HEK293 (cell line): ENCODE measurements around the gene AFG1L.

Source experiments
- CTCF ChIA-PET: fragments of 350-600 bp; formaldehyde crosslinking; extraction: SDS; loops from one replicate; lab custom pipeline; 2021; ENCODE audit warnings: antibody characterized with exemption; lab: Yijun Ruan, JAX
- POLR2A ChIA-PET: fragments of 300-600 bp; formaldehyde crosslinking; extraction: SDS; loops from one replicate; lab custom pipeline; 2020; ENCODE audit warnings: antibody characterized with exemption, inconsistent platforms; lab: Yijun Ruan, JAX
- H3K27ac ChIP-seq: fragments of 200-500 bp; sonication (Bioruptor generic); 2 replicates; pipeline ENCODE4 v1.5.1; 2014; ENCODE audit warnings: low read depth, low read length, control low read depth, inconsistent platforms; ENCODE audit errors: extremely low read depth
- H3K36me3 ChIP-seq, 2 experiments: fragments of 200-500 bp in 1 of 2; sonication (Bioruptor generic) in 1 of 2; 1 replicate in 1 of 2; 2 replicates in 1 of 2; pipeline ENCODE4 v1.5.1; 2014 to 2017; ENCODE audit warnings: inconsistent platforms in 2 of 2, low read length in 2 of 2; ENCODE audit not compliant: control insufficient read depth in 2 of 2, insufficient read depth in 1 of 2
- H3K4me1 ChIP-seq: fragments of 200-500 bp; sonication (Bioruptor generic); 2 replicates; pipeline ENCODE4 v1.5.1; 2014; ENCODE audit warnings: mild to moderate bottlenecking, low read length, inconsistent platforms; ENCODE audit not compliant: control insufficient read depth, insufficient read depth
- H3K4me3 ChIP-seq: 2 replicates; pipeline ENCODE4 v1.5.1; 2011; ENCODE audit warnings: low read depth, mild to moderate bottlenecking, control low read depth, low read length, moderate library complexity
- H3K9me3 ChIP-seq: fragments of 200-500 bp; sonication (Bioruptor generic); 2 replicates; pipeline ENCODE4 v1.5.1; 2014; ENCODE audit warnings: low read depth, low read length, inconsistent platforms; ENCODE audit not compliant: control insufficient read depth, insufficient read depth
- FEZF1 ChIP-seq: fragments of 450-650 bp; formaldehyde crosslinking; IDR thresholded peaks from 2 replicates; pipeline ENCODE4 v1.5.1; 2016; ENCODE audit warnings: missing biosample characterization, missing genetic modification characterization
- GLI4 ChIP-seq: fragments of 450-650 bp; formaldehyde crosslinking; IDR thresholded peaks from 2 replicates; pipeline ENCODE4 v1.5.1; 2016; ENCODE audit warnings: missing biosample characterization, missing genetic modification characterization
- IKZF3 ChIP-seq: fragments of 450-650 bp; IDR thresholded peaks from 2 replicates; pipeline ENCODE4 v1.5.0; 2018; ENCODE audit warnings: missing biosample characterization, mild to moderate bottlenecking, missing genetic modification characterization, moderate library complexity
- SETDB1 ChIP-seq: IDR thresholded peaks from one replicate; pipeline ENCODE4 v1.6.1; 2017; ENCODE audit warnings: mild to moderate bottlenecking, low read length, moderate library complexity, mixed read lengths; ENCODE audit not compliant: insufficient read length
- ZBTB8A ChIP-seq: fragments of 450-650 bp; formaldehyde crosslinking; IDR thresholded peaks from 2 replicates; pipeline ENCODE4 v1.5.1; 2016; ENCODE audit warnings: missing biosample characterization, missing genetic modification characterization
- ZNF132 ChIP-seq: fragments of 450-650 bp; formaldehyde crosslinking; IDR thresholded peaks from 2 replicates; pipeline ENCODE4 v1.5.1; 2017; ENCODE audit warnings: missing biosample characterization, missing genetic modification characterization, borderline replicate concordance
- ZNF133 ChIP-seq: fragments of 450-650 bp; formaldehyde crosslinking; IDR thresholded peaks from 2 replicates; pipeline ENCODE4 v1.5.1; 2016; ENCODE audit warnings: missing biosample characterization, missing genetic modification characterization
- ZNF184 ChIP-seq: fragments of 450-650 bp; IDR thresholded peaks from 2 replicates; pipeline ENCODE4 v1.5.1; 2018; ENCODE audit warnings: missing biosample characterization, mild to moderate bottlenecking, missing genetic modification characterization
- ZNF274 ChIP-seq, 2 experiments: fragments of 200-500 bp in 1 of 2; fragments of 450-650 bp in 1 of 2; sonication (Bioruptor generic) in 1 of 2; formaldehyde crosslinking in 1 of 2; IDR thresholded peaks; 2 replicates each; pipeline versions ENCODE4 v1.5.1 to v1.6.1; 2014 to 2016; ENCODE audit warnings: borderline replicate concordance in 1 of 2, inconsistent platforms in 1 of 2, low read length in 1 of 2, missing biosample characterization in 1 of 2, missing genetic modification characterization in 1 of 2
- ZNF311 ChIP-seq: fragments of 450-650 bp; formaldehyde crosslinking; IDR thresholded peaks from 2 replicates; pipeline ENCODE4 v1.5.1; 2017; ENCODE audit warnings: missing biosample characterization, missing genetic modification characterization, borderline replicate concordance
- ZNF350 ChIP-seq: fragments of 450-650 bp; formaldehyde crosslinking; IDR thresholded peaks from 2 replicates; pipeline ENCODE4 v1.5.0; 2017; ENCODE audit warnings: missing biosample characterization, mild to moderate bottlenecking, missing genetic modification characterization
- ZNF518A ChIP-seq: fragments of 450-650 bp; formaldehyde crosslinking; conservative IDR thresholded peaks from 2 replicates; pipeline ENCODE4 v1.5.1; 2016; ENCODE audit warnings: low read depth, missing biosample characterization, missing genetic modification characterization
- ZNF580 ChIP-seq: fragments of 450-650 bp; formaldehyde crosslinking; IDR thresholded peaks from 2 replicates; pipeline ENCODE4 v1.5.1; 2016; ENCODE audit warnings: missing biosample characterization, missing genetic modification characterization
- ZNF701 ChIP-seq: fragments of 450-650 bp; formaldehyde crosslinking; IDR thresholded peaks from 2 replicates; pipeline ENCODE4 v1.5.1; 2016; ENCODE audit warnings: missing biosample characterization, missing genetic modification characterization
- ZNF747 ChIP-seq: fragments of 450-650 bp; formaldehyde crosslinking; IDR thresholded peaks from 2 replicates; pipeline ENCODE4 v1.5.1; 2016; ENCODE audit warnings: missing biosample characterization, missing genetic modification characterization
- ZNF785 ChIP-seq: fragments of 450-650 bp; formaldehyde crosslinking; IDR thresholded peaks from 2 replicates; pipeline ENCODE4 v1.5.1; 2016; ENCODE audit warnings: missing biosample characterization, missing genetic modification characterization
- ZNF792 ChIP-seq: fragments of 450-650 bp; formaldehyde crosslinking; IDR thresholded peaks from 2 replicates; pipeline ENCODE4 v1.5.1; 2016; ENCODE audit warnings: missing biosample characterization, missing genetic modification characterization
- ZSCAN5A ChIP-seq: fragments of 450-650 bp; formaldehyde crosslinking; IDR thresholded peaks from 2 replicates; pipeline ENCODE4 v1.5.1; 2016; ENCODE audit warnings: missing biosample characterization, missing genetic modification characterization
- ZXDB ChIP-seq: fragments of 450-650 bp; formaldehyde crosslinking; IDR thresholded peaks from 2 replicates; pipeline ENCODE4 v1.5.1; 2016; ENCODE audit warnings: missing biosample characterization, missing genetic modification characterization
- TF ChIP-seq, protein P1 (sequence below): fragments of 450-650 bp; formaldehyde crosslinking; IDR thresholded peaks from 2 replicates; pipeline ENCODE4 v1.5.1; 2017; ENCODE audit warnings: missing biosample characterization, missing genetic modification characterization
- TF ChIP-seq, protein P2 (sequence below): fragments of 450-650 bp; formaldehyde crosslinking; IDR thresholded peaks from 2 replicates; pipeline ENCODE4 v1.5.1; 2017; ENCODE audit warnings: missing biosample characterization, mild to moderate bottlenecking, missing genetic modification characterization, moderate library complexity
- TF ChIP-seq, protein P3 (sequence below): sonication (generic); formaldehyde crosslinking; IDR thresholded peaks from 2 replicates; pipeline ENCODE4 v1.8.1; 2022; ENCODE audit warnings: mild to moderate bottlenecking, moderate library complexity, missing genetic modification reagents

Gene AFG1L

GRCh38 chr6:108446629-108447150 is 151.8 kb downstream of the AFG1L start:
- no peaks in the 10 kb centered on the region for H3K4me1 ChIP-seq
- ChIA-PET POLR2A (interaction anchor here (0.6 kb wide), 1 partner anchor 831 kb away, joined by 3 read pairs; no protein-coding TSS in a partner anchor), CTCF (no interaction called here)
- TF ChIP-seq SETDB1 (no peak), ZSCAN5A (tag by site-specific recombination) (no peak), IKZF3 (no peak)
- no peak overlapping the region for H3K27ac ChIP-seq
- H3K36me3 ChIP-seq = no peaks in the 10 kb centered on the region
- H3K4me3 ChIP-seq = no peak overlapping the region
- H3K9me3 ChIP-seq = no peaks in the 10 kb centered on the region

GRCh38 chr6:108448481-108448880 is 153.6 kb downstream of the AFG1L start:
- no peak overlapping the region for H3K27ac ChIP-seq
- H3K9me3 ChIP-seq = no peaks in the 10 kb centered on the region
- ChIA-PET POLR2A (no interaction called here), CTCF (no interaction called here)
- H3K36me3 ChIP-seq = no peaks in the 10 kb centered on the region
- no peak overlapping the region for H3K4me3 ChIP-seq
- TF ChIP-seq GLI4 (tag by site-specific recombination) = no peak
- no peak for TF ChIP-seq ZNF792 (tag by site-specific recombination)
- TF ChIP-seq ZNF132 (tag by site-specific recombination) = no peak
- TF ChIP-seq, protein P1, sequence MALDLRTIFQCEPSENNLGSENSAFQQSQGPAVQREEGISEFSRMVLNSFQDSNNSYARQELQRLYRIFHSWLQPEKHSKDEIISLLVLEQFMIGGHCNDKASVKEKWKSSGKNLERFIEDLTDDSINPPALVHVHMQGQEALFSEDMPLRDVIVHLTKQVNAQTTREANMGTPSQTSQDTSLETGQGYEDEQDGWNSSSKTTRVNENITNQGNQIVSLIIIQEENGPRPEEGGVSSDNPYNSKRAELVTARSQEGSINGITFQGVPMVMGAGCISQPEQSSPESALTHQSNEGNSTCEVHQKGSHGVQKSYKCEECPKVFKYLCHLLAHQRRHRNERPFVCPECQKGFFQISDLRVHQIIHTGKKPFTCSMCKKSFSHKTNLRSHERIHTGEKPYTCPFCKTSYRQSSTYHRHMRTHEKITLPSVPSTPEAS = no peak
- no peak for TF ChIP-seq ZNF747 (tag by site-specific recombination)
- TF ChIP-seq ZNF133 (tag by site-specific recombination) = no peak
- TF ChIP-seq ZNF184 (tag by site-specific recombination) = no peak
- no peak for TF ChIP-seq FEZF1 (tag by site-specific recombination)
- no peak for TF ChIP-seq ZNF580 (tag by site-specific recombination)
- no peak for TF ChIP-seq ZNF311
- no peak for TF ChIP-seq ZNF785
- TF ChIP-seq, protein P2, sequence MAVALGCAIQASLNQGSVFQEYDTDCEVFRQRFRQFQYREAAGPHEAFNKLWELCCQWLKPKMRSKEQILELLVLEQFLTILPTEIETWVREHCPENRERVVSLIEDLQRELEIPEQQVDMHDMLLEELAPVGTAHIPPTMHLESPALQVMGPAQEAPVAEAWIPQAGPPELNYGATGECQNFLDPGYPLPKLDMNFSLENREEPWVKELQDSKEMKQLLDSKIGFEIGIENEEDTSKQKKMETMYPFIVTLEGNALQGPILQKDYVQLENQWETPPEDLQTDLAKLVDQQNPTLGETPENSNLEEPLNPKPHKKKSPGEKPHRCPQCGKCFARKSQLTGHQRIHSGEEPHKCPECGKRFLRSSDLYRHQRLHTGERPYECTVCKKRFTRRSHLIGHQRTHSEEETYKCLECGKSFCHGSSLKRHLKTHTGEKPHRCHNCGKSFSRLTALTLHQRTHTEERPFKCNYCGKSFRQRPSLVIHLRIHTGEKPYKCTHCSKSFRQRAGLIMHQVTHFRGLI (tag by site-specific recombination) = no peak
- TF ChIP-seq ZBTB8A (tag by site-specific recombination) = no peak
- TF ChIP-seq ZNF350 (tag by site-specific recombination) = no peak
- TF ChIP-seq ZNF701 (tag by site-specific recombination) = no peak
- TF ChIP-seq, protein P3, sequence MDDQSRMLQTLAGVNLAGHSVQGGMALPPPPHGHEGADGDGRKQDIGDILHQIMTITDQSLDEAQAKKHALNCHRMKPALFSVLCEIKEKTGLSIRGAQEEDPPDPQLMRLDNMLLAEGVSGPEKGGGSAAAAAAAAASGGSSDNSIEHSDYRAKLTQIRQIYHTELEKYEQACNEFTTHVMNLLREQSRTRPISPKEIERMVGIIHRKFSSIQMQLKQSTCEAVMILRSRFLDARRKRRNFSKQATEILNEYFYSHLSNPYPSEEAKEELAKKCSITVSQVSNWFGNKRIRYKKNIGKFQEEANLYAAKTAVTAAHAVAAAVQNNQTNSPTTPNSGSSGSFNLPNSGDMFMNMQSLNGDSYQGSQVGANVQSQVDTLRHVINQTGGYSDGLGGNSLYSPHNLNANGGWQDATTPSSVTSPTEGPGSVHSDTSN (CRISPR knock-in tag) = no peak
- TF ChIP-seq ZNF518A = no peak
- no peak for TF ChIP-seq ZNF274 (IDR thresholded peaks at IDR 0.05; ENCODE audit: low read length)
- TF ChIP-seq ZNF274 (tag by site-specific recombination; IDR thresholded peaks at IDR 0.05; ENCODE audit: borderline replicate concordance) = no peak
- no peak for TF ChIP-seq ZXDB (tag by site-specific recombination)
- no peaks in the 10 kb centered on the region for H3K4me1 ChIP-seq
